ENCODE results near the gene DOCK3. TPM values are rescaled to one million over a fixed set of nuclear protein-coding genes. Genes with fewer than 3 reads are reported as not detected.

DOCK3 gene
- total RNA-seq, 1 experiment from 2014 or later = 8.3 TPM

DNA sequence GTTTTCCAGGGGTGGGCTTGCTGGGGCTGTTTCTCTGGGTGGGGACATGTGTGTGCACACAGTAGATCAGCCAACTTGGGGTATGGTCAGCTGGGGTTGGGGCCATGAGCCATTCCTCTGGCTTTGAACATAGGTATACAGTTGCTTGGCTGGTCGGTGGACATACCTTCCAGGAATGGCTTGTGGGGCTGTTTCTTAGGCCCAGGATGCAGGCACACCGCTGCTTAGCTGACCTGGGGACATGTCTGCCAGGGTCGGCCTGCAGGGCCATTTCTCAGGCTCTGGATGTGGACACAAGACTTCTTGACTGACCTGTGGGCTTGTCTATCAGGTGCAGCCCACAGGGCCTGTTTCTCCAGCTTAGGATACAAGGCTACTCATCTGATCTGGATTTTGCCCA lies 130.6 kb downstream of the DOCK3 start:
- H3K18ac ChIP-seq (ENCODE audit: insufficient read length, low read depth, low read length) = no peak overlapping the region
- H2AK5ac ChIP-seq (ENCODE audit: insufficient read length, low read length) = no peak overlapping the region
- H2BK20ac ChIP-seq (ENCODE audit: low read depth, low read length, poor library complexity, severe bottlenecking) = no peak overlapping the region
- H3K9me3 ChIP-seq (ENCODE audit: control insufficient read depth, low read depth, low read length) = peaks cover 10% of the 10 kb centered on the region
- no peak overlapping the region for H4K5ac ChIP-seq (ENCODE audit: insufficient read length, low read depth, low read length)
- no peak overlapping the region for H3K4ac ChIP-seq (ENCODE audit: low read depth, low read length)
- no peaks in the 10 kb centered on the region for H3K79me1 ChIP-seq (ENCODE audit: insufficient read depth, low read depth, low read length, poor library complexity, severe bottlenecking)
- H3K27ac ChIP-seq (ENCODE audit: insufficient read length, low read depth, low read length) = no peak overlapping the region
- no peak overlapping the region for H2BK120ac ChIP-seq (ENCODE audit: low read depth, low read length, poor library complexity, severe bottlenecking)
- no peak overlapping the region for H4K8ac ChIP-seq (replicated peaks; ENCODE audit: insufficient read length, low read depth, low read length)
- H3K27me3 Mint-ChIP-seq (ENCODE audit: low read depth) = no peaks in the 10 kb centered on the region; the same call in 1 of the 2 replicates
- H3K27me3 ChIP-seq (ENCODE audit: insufficient read depth, low read length) = no peaks in the 10 kb centered on the region
- peaks cover 45 to 46% of the 10 kb centered on the region in 2 experiments for H3K9me3 Mint-ChIP-seq
- no peak overlapping the region for H2BK15ac ChIP-seq (ENCODE audit: low read depth, low read length)
- H2BK12ac ChIP-seq (ENCODE audit: insufficient read length, low read depth, low read length) = no peak overlapping the region
- H3K23me2 ChIP-seq (ENCODE audit: insufficient read length, low read depth, low read length, poor library complexity, severe bottlenecking) = no peaks in the 10 kb centered on the region
- no peak overlapping the region for H4K91ac ChIP-seq (ENCODE audit: insufficient read length, low read depth, low read length)
- H3K27ac Mint-ChIP-seq = peak overlapping the region in 1 of 3 experiments; percentile 77; a peak in 2 of 7 replicates
- DNase-seq = no peak
- peaks cover 20 to 23% of the 10 kb centered on the region in 2 experiments for H3K4me1 Mint-ChIP-seq
- no peak overlapping the region for H3K23ac ChIP-seq (ENCODE audit: insufficient read length, low read depth, low read length)
- no peak overlapping the region for H3K4me2 ChIP-seq (ENCODE audit: insufficient read depth, insufficient read length, low read length)
- no peak overlapping the region for H3K56ac ChIP-seq (ENCODE audit: insufficient read length, low read depth, low read length)
- H2BK5ac ChIP-seq (ENCODE audit: insufficient read length, low read length) = no peak overlapping the region
- H3K36me3 Mint-ChIP-seq (ENCODE audit: insufficient read depth in 1 of 3, low read depth in 3 of 3) = peaks cover 36 to 47% (median 46%) of the 10 kb centered on the region in 3 experiments
- no peaks in the 10 kb centered on the region for H3K79me2 ChIP-seq (ENCODE audit: insufficient read depth, low read length)
- no peak overlapping the region for H3K9ac ChIP-seq (ENCODE audit: extremely low read depth, insufficient read length, low read length)
- H4K20me1 ChIP-seq (ENCODE audit: control insufficient read depth, insufficient read depth, insufficient read length) = no peaks in the 10 kb centered on the region
- no peak for TF ChIP-seq CTCF (conservative IDR thresholded peaks at IDR 0.05)
- H2AFZ ChIP-seq (ENCODE audit: low read length) = no peak overlapping the region
- H3T11ph ChIP-seq (ENCODE audit: low read length) = no peak overlapping the region
- H3K4me1 ChIP-seq (ENCODE audit: insufficient read depth, low read length) = peaks cover 7% of the 10 kb centered on the region; the same call in 1 of the 2 replicates
- WGBS (ENCODE audit: extremely low coverage, insufficient read length, low lambda C conversion rate) = no CpG with 5 or more reads among the region's 3 CpGs
- no peak overlapping the region for H3K4me3 Mint-ChIP-seq
- H3K14ac ChIP-seq (ENCODE audit: insufficient read depth, low read length) = no peak overlapping the region

Measured in H9 (cell line).